Activated T-helper 9 cell treated with anti-CD3 and anti-CD28 coated beads, Interleukin-2, amount 50 U/mL, for 16 hours (primary cell): ENCODE results near the gene KCNK1.

ENCODE experiments used
- DNase-seq: peaks from one replicate; pipeline ENCODE4 v3.0.0-alpha.2; 2020; ENCODE audit warnings: low read depth

Gene KCNK1

GRCh38 chr1:233636503-233636877 is 22.6 kb downstream of the KCNK1 start:
- DNase-seq = no peak

GRCh38 chr1:233638513-233638912 is 24.6 kb downstream of the KCNK1 start:
- no peak for DNase-seq

GRCh38 chr1:233639611-233640010 is 25.7 kb downstream of the KCNK1 start:
- DNase-seq = no peak

GRCh38 chr1:233640179-233640578 is 26.3 kb downstream of the KCNK1 start:
- no peak for DNase-seq

GRCh38 chr1:233641029-233641428 is 27.1 kb downstream of the KCNK1 start:
- DNase-seq = no peak

GRCh38 chr1:233647073-233647472 is 33.2 kb downstream of the KCNK1 start:
- no peak for DNase-seq

- no peak for DNase-seq
Observed at GRCh38 chr1:233647636-233648035, 33.7 kb downstream of the KCNK1 start.

GRCh38 chr1:233651061-233651460 is 37.2 kb downstream of the KCNK1 start:
- no peak for DNase-seq

GRCh38 chr1:233651563-233652233 is 37.8 kb downstream of the KCNK1 start:
- DNase-seq = no peak

- no peak for DNase-seq
Observed at GRCh38 chr1:233652526-233652925, 38.6 kb downstream of the KCNK1 start.

GRCh38 chr1:233654658-233655280 is 40.9 kb downstream of the KCNK1 start:
- DNase-seq = no peak

GRCh38 chr1:233655301-233655740 is 41.4 kb downstream of the KCNK1 start:
- DNase-seq = no peak

- no peak for DNase-seq
Observed at GRCh38 chr1:233656032-233656635, 42.2 kb downstream of the KCNK1 start.

GRCh38 chr1:233656687-233657086 is 42.8 kb downstream of the KCNK1 start:
- DNase-seq = no peak

GRCh38 chr1:233657466-233657865 is 43.6 kb downstream of the KCNK1 start:
- no peak for DNase-seq

GRCh38 chr1:233659495-233659894 is 45.6 kb downstream of the KCNK1 start:
- no peak for DNase-seq

- no peak for DNase-seq
Observed at GRCh38 chr1:233661376-233662159, 47.7 kb downstream of the KCNK1 start.

- no peak for DNase-seq
Observed at GRCh38 chr1:233662575-233663304, 48.8 kb downstream of the KCNK1 start.

GRCh38 chr1:233664253-233664652 is 50.3 kb downstream of the KCNK1 start:
- DNase-seq = no peak

- DNase-seq = no peak
Observed at GRCh38 chr1:233664804-233665574, 51.1 kb downstream of the KCNK1 start.

GRCh38 chr1:233665575-233666270 is 51.8 kb downstream of the KCNK1 start:
- DNase-seq = no peak
